NCI-H2227 (cell line): ENCODE measurements around the gene ZNF530.
A peak's percentile ranks its signal among the peaks of the same experiment; 100 is the strongest.

Experiments used
- DNase-seq: peaks from one replicate; lab custom pipeline; 2025; ENCODE audit not compliant: unreplicated experiment; lab: John Stamatoyannopoulos, UW

Gene ZNF530

DNA sequence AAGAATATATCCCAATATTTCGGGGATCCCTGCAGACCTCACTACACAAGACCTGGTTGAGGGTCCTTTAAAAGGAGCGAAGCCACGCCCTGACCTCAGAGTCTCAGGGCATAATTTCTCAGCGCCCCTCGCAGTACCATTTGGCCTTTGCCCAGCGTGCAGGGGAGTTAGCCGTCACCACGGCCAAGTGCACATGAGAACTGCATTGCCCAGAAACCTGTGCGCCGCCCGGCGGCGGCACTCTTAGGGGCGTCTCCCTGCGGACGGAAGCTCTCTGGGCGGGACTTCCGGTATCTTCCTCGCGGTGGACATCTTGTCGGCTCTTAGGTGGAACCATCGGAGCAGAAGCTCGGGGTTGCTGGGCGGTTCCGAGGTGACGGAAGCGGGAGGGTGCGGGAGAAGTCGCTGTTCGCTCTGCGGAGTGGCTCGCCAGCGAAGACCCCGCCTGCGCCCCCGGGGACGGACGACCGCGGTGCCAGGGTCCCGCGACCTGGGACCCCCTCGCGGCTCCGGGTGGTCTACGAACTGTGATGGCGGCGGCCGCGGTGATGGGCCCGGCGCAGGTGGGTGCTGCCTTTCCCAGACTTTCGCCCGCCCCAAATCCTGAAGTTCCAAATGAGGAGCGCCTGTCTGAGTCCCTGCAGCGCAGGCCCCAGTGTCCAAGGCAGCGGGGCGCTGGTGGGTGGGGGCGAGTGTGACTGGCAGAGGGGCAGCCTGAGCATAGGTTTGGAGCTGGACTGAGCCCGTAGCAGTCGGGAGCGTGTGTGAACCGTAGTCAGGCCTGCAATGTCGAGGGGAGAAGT is 14.5 kb downstream of the ZNF530 start, which contains the start of gene ZNF134:
ZNF134 (plus strand) TSS at position 302 of the 803 bp plus-strand sequence. CDS start 5,227 bp downstream, outside the sequence.
- DNase-seq = peak; percentile 99

DNA sequence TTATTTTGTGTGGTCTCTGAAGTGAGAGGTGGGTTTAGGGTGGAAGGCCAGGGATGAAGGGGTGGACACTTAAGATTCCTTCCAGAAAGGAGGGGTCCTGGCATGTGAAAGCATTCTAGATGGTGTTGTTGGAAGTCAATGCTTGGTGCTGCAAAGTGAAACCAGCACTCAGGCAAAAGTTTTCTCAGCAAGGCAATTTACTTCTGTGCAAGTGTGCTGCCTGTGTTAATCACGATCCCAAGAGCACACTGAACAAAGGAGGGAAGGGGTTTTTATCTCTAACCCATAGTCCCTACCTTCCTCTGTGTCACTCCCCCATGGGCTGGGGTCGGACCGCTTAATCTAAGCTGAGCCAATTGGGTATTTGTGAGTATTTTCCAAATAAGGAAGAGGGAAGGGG is 15.7 kb downstream of the ZNF530 start:
- no peak for DNase-seq

DNA sequence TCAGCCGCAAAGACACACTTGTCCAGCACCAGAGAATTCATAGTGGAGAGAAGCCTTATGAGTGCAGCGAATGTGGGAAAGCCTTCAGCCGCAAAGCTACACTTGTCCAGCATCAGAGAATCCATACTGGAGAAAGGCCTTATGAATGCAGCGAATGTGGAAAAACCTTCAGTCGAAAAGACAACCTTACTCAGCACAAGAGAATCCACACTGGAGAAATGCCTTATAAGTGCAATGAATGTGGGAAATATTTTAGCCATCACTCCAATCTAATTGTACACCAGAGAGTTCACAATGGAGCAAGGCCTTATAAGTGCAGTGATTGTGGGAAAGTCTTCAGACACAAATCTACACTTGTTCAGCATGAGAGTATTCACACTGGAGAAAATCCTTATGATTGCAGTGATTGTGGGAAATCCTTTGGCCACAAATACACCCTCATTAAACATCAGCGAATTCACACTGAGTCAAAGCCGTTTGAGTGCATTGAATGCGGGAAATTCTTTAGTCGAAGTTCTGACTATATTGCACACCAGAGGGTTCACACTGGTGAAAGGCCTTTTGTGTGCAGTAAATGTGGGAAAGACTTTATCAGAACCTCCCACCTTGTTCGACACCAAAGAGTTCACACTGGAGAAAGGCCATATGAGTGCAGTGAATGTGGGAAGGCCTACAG is 21.1 kb downstream of the ZNF530 start:
- DNase-seq = peak; percentile 42

DNA sequence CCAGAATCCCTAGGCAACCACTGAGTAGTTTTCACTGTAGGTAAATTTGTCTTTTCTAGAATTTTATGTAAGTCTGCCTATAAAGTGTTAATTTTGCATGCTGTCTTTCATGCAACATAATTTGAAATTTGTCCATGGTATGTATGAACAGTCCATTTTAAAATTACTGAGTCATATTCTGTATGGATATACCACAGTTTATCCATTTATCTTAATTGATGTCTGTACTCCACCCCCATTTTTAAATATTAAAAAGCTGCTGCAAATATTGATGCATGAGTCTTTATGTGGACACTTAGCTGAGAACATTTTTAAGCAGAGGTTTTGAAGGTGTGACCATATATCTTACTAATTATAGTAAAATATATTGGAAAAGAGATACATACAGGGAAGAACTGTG is 23.4 kb downstream of the ZNF530 start:
- no peak for DNase-seq

DNA sequence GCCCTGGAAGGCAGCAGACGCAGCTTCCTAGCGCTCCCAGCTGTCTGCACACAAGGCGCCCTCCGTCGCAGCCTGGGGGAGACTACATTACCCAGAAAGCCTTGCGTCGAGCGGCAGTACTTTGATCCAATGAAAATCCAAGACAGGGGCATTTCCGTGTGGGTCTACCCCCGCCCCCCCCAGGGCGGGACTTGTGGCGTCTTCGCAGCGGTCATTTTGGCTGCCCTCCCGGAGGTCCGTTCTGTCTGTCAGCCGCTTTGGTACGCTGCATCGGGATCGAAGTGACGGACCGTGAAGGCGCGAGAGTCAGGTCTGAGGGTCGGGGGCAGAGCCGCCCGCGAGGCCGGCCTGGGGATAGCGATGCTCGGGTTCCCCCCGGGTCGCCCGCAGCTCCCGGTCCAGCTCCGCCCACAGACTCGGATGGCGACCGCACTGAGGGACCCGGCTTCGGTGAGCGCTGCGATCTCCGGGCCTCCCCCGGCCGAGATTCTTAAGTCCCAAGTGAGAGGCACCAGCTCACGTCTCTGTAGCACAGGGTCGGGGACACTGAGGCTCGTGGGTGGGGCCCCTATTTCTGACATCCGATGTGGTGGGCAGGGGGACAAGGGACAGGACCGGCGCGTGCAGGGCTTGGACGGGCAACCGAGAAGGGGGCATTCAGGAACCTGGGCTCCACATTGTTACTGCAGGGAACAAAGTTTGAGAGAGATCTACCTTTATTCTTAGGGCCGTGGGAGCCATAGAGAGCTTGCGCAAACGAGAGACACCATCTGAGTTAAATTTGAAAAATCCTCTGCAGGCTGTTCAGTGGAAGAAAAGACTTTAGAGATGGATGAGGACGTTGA is 33.5 kb downstream of the ZNF530 start, which contains the start of gene ZNF211:
ZNF211 (plus strand) TSS at position 182 of the 845 bp plus-strand sequence; CDS start at position 361, 179 bp downstream.
- DNase-seq = peak; percentile 100

DNA sequence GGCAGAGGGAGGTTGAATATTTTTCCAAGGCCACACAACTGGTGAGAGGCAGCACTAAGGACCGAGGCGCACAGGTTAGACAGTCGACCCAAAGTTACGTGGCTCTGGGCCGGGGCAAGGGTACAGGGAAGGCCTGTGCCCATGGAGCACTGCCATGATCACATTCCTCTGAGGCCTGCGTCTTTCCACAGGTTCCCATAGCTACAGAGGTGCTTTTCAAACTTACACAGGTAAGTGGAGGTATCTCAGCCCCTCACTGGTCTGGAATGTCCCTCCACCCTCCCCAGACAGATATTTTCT is 34.1 kb downstream of the ZNF530 start:
- no peak for DNase-seq

DNA sequence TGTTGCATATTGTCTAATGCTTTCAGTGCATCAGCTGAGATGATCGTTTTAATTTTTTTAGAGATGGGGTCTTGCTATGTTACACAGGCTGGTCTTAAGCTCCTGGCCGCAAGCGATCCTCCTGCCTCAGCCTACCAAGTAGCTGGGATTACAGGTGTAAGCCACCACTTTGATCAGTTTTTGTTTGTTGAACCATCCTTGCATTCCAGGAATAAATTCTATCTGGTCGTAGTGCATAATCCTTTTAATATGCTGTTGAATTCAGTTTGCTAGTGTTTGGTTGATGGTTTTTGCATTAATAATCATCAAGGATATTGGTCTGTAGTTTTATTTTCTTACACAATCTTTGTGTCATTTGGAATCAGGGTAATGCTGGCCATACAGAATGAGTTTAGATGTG is 37.7 kb downstream of the ZNF530 start:
- no peak for DNase-seq

DNA sequence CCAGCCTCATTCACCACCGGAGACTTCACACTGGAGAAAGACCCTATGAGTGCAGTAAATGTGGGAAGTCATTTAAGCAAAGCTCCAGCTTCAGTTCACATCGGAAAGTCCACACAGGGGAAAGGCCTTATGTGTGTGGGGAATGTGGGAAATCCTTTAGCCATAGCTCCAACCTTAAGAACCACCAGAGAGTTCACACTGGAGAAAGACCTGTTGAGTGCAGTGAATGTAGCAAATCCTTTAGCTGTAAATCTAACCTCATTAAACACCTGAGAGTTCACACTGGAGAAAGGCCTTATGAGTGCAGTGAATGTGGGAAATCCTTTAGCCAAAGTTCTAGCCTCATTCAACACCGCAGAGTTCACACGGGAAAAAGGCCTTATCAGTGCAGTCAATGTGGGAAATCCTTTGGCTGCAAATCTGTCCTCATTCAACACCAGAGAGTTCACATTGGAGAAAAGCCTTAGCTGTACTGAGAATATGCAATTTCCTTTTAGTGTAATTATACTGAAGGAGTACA is 42.1 kb downstream of the ZNF530 start:
- DNase-seq = no peak

DNA sequence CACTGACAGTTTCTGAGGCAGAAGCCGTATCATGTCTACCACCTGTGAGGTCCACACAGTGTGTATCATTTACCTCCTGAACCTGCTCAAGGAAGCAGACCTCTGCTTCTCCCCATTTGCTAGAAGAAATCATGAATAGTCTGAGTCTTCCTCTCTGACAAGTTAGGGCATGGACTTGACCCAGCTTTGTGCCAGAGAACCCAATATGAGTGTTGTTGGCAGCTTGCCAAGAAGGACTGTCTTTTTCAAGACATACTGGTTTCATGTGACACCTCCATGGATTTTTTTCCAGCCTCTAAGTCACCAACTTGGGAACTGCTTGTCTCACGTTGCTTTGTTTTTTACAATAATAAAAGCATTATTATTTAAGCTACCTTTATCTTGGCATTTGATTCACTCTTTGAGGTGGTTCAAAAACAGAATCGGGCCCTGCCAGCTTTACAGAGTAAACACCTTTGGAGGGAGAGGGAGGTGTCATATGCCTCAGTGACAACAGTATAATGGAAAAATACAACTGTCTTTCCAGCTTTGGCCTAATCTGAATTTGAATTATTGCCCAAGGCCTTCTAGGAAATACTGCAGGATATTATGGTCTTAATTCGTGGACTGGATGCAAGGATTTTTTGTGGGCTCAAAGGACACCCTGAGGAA is 42.8 kb downstream of the ZNF530 start:
- no peak for DNase-seq

DNA sequence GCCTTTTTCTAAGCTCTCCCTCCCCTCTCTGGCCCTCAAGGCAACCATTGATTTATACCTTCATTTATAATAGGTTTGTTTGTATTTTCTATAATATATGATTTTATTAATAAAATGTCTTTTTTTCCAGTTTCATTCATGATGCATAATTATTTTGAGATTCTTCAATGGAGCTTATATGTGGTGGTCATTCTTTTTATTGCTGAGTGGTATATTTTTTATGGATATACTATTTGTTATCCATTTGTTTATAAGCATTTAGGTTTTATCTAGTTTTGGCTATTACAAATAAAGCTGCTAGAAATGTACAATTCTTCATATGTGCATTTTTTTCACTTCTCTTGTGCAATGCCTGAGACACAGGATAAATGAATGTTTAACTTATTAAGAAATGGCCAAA is 44.0 kb downstream of the ZNF530 start:
- DNase-seq = no peak

DNA sequence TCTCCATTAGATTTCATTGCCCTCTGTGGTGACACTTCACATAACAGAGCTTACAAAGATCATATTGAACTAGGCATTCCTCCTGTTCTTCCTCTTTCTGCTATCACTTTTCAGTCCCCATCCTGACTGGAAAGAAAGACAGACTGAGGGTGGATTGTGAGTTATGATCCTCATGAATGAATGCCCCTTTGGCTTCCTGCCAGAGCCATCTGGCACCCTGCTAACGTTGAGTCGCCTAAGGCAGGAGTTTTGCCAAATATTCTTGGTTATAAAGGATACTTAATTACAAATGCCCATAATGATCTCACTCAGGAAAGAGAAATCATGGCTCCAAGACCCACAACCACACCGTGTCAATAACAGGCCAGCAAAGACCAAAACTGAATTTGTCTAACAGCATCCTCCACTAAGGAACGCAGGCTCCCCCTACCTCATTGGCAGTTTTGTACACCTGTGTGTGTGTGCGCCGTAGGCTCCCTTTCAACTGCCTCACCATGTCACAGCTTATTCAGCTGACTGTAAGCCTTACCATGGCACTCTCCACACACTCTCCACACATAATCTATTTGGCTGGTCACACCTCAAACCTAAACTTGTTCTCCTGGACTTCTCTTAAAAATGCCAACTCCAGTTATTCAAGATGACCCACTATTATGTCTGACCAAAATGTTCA is 48.8 kb downstream of the ZNF530 start:
- no peak for DNase-seq

DNA sequence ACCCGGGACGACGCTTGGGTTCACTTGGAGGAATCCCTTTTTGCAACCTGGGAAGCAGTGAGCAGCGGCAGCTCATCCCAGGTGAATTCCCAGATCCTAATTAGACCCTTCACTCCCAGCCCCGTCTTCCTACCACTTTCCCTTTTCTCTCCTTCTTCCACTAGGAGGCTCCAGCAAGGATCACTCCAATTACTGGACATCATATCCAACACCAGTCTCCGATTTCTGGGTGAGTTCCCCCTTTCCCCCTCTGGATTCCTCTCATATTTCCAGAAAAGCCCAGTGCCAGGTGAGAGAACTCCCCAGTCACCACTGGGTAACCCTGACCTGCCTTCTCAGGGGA is 51.9 kb downstream of the ZNF530 start:
- no peak for DNase-seq

DNA sequence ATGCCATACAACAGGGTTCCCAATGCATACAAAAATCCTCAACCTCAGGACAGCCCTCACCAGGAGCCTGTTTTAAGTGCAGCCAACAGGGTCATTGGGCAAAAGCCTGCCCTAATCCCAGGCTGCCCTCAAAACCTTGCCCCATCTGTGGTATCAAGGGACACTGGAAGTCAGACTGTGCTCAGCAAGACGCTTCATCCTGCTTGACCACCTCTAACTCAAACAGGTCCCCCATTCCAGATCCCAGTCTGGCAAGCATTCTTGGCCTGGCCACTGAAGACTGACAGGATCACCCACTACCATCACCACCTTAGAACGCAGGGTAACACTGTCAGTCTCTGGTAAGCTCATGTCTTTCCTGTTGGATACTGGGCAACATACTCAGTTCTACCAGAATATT is 54.0 kb downstream of the ZNF530 start:
- no peak for DNase-seq

DNA sequence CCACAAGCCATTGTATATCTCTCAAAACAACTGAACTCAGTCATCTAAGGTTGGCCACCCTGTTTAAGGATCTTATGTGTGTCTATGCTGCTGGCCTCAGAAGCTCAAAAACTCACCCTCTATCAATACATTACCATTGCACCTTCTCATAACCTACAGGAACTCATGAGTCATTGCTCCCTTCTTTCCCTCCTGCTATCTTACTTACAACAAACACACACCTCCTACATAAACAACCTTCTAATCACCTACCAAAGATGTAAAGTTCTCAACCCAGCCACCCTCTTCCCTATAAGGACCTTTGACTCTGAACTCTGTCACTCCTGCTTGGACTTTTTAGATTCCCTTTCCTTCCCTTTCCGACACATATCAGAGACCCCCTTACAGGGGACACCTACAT is 55.8 kb downstream of the ZNF530 start:
- no peak for DNase-seq

DNA sequence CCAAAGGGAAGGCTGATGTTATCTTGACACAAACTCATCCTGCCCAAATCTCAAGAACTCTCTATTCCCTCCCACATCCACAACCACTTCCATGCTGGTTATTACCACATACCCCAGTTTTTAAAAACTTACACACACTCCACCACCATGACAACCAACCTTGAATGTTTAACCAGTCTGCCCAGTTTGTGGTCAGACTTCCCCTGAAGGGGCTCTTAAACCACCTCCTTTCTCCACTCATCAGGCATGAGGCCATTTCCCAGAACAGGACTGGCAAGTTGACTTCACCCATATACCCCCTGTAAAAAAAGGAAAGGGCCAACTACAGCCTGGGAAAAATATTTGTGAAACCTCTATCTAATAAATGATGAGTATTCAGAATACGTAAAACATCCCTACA is 56.7 kb downstream of the ZNF530 start:
- no peak for DNase-seq
